DMS114 treated with DMSO at 0.1 percent for 48 hours (cell line): ENCODE data around the gene CHD1L.
"Not testable (repeated sequence)": the region's sequence is repeated elsewhere in the genome, so short reads cannot be mapped to it uniquely, and the experiment has no call there.

ENCODE experiments used
- DNase-seq: peaks from one replicate; lab custom pipeline; 2025; ENCODE audit not compliant: unreplicated experiment; lab: John Stamatoyannopoulos, UW

The CHD1L gene

GRCh38 chr1:147231032-147231431, 11.5 kb upstream of the CHD1L start:
- not testable (repeated sequence) for DNase-seq

GRCh38 chr1:147233903-147234302, 8.6 kb upstream of the CHD1L start:
- DNase-seq = not testable (repeated sequence)

- DNase-seq = no peak
Observed at GRCh38 chr1:147235822-147236221, 6.7 kb upstream of the CHD1L start.

GRCh38 chr1:147236448-147236847, 6.0 kb upstream of the CHD1L start:
- DNase-seq = no peak

- DNase-seq = no peak
Observed at GRCh38 chr1:147236959-147237791, 5.3 kb upstream of the CHD1L start.

- DNase-seq = no peak
Observed at GRCh38 chr1:147238053-147238902, 4.2 kb upstream of the CHD1L start.

GRCh38 chr1:147238925-147239820, 3.3 kb upstream of the CHD1L start:
- no peak for DNase-seq

GRCh38 chr1:147240131-147240721, 2.3 kb upstream of the CHD1L start:
- not testable (repeated sequence) for DNase-seq

GRCh38 chr1:147241934-147242448, 493 bp upstream of the CHD1L start:
- no peak for DNase-seq

GRCh38 chr1:147243228-147243685, 773 bp downstream of the CHD1L start:
- peak; percentile 76 for DNase-seq

- no peak for DNase-seq
Observed at GRCh38 chr1:147243841-147244240, 1.4 kb downstream of the CHD1L start.

GRCh38 chr1:147245129-147245528, 2.6 kb downstream of the CHD1L start:
- DNase-seq = no peak

GRCh38 chr1:147245586-147246021, 3.1 kb downstream of the CHD1L start:
- no peak for DNase-seq

GRCh38 chr1:147246044-147246690, 3.7 kb downstream of the CHD1L start:
- no peak for DNase-seq

- DNase-seq = no peak
Observed at GRCh38 chr1:147246910-147247655, 4.6 kb downstream of the CHD1L start.

GRCh38 chr1:147247656-147248238, 5.3 kb downstream of the CHD1L start:
- no peak for DNase-seq

GRCh38 chr1:147252540-147252939, 10.1 kb downstream of the CHD1L start:
- no peak for DNase-seq

GRCh38 chr1:147260956-147261355, 18.5 kb downstream of the CHD1L start:
- DNase-seq = no peak
